Fibroblast of mammary gland (primary cell): ENCODE data around the gene DAPK1.

Experiments used
- DNase-seq: peaks from one replicate; pipeline ENCODE4 v3.0.0-alpha.2; 2010; ENCODE audit warnings: low read depth
- H3K4me3 ChIP-seq: 2 replicates; pipeline ENCODE4 v1.5.1; 2011; ENCODE audit warnings: low read depth, mild to moderate bottlenecking, low read length, moderate library complexity; ENCODE audit not compliant: control insufficient read depth
- TF ChIP-seq, protein P1 (sequence below): conservative IDR thresholded peaks from 2 replicates; pipeline ENCODE4 v1.5.1; 2011; ENCODE audit warnings: low read depth, low read length, inconsistent platforms; ENCODE audit not compliant: control insufficient read depth, insufficient read depth

Gene DAPK1

DNA sequence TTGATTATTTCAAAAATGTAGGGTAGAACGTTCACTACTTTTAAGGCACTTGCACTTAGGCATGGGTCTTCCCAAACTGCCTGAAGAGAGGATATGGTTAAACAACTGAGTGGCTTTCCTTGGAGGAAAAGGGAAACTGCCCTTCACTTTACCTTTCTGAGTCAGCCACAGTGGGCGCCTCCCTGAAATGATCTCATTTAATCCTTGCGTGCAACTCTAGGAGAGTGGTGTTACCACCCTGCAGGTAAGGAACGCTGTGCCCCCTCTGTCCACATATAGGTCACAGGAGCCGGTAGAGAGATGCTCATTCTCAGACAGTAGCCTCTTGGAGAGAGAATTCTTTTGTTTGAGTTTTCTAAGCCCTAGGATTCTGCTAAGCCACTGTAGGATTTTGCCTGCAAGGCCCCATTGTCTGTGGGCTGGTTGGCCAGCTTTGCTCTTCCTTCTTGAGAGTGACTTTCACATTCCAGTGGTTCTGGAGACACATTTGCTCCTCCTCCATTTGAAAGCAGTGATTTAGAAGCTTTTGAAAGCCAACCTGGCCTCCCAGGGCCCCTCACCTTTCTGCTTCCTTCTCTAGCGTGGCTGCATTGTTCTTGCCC is 118.0 kb downstream of the DAPK1 start:
- no peak overlapping the region for H3K4me3 ChIP-seq
- TF ChIP-seq, protein P1, sequence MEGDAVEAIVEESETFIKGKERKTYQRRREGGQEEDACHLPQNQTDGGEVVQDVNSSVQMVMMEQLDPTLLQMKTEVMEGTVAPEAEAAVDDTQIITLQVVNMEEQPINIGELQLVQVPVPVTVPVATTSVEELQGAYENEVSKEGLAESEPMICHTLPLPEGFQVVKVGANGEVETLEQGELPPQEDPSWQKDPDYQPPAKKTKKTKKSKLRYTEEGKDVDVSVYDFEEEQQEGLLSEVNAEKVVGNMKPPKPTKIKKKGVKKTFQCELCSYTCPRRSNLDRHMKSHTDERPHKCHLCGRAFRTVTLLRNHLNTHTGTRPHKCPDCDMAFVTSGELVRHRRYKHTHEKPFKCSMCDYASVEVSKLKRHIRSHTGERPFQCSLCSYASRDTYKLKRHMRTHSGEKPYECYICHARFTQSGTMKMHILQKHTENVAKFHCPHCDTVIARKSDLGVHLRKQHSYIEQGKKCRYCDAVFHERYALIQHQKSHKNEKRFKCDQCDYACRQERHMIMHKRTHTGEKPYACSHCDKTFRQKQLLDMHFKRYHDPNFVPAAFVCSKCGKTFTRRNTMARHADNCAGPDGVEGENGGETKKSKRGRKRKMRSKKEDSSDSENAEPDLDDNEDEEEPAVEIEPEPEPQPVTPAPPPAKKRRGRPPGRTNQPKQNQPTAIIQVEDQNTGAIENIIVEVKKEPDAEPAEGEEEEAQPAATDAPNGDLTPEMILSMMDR, result no peak
- no peak for DNase-seq

DNA sequence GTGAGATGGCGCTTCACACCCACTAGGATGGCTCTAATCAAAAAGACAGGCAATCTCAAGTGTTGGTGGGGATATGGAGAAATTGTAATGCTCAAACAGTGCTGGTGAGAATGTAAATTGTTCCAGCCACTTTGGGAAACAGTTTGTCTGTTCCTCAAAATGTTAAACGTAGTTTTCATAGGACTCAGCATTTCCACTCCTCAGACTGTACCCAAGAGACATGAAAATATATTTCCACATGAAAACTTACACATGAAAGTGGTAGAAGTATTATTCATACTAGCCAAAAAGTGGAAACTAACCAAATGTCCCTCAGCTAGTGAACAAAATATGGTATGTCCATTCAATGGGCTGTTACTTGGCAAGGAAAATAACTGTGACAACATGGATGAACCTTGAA is 120.6 kb downstream of the DAPK1 start:
- TF ChIP-seq, protein P1, result no peak
- no peak for DNase-seq

DNA sequence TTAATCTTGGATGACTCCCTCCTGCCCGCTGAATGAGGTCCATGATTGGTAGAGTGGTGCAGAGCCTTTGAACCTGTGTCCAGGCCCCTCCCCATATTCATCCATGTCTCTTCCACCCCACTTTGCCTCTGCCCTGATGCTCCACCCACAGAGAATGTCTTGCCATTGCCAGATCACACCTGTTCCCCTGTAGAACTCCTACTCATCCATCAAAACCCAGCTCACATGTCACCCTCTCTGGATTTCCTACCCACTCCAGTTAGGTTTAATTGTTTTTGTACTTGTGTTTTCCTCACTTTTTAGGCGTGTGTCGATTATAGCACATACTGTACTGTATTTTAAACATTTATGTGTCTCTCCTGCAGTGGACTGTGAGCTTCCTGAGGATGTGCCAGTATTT is 121.3 kb downstream of the DAPK1 start:
- TF ChIP-seq, protein P1, result no peak
- DNase-seq, result no peak
- no peak overlapping the region for H3K4me3 ChIP-seq

More for the DNA sequence above, 120.6 kb downstream of the DAPK1 start:
- no peak overlapping the region for H3K4me3 ChIP-seq

DNA sequence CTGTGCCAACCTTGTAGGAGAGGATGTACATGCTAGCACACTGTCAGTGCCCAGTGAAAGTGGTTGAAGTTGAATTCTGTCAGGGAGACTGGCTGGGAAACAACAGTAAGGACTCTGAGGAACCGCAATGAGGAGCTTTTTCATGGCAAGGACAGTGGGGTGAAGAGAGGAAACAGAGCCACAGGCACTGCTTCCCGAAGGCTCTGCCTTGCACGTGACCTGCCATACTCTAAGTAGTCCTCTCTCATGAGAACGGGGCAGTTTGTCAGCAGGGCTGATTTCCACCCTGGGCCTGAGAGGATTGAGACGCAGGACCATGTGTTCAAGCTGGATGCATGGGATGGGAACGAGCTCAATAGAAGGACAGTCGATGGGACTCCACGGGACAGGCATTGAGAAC is 121.7 kb downstream of the DAPK1 start:
- H3K4me3 ChIP-seq, result no peak overlapping the region
- TF ChIP-seq, protein P1, result no peak
- DNase-seq, result no peak

DNA sequence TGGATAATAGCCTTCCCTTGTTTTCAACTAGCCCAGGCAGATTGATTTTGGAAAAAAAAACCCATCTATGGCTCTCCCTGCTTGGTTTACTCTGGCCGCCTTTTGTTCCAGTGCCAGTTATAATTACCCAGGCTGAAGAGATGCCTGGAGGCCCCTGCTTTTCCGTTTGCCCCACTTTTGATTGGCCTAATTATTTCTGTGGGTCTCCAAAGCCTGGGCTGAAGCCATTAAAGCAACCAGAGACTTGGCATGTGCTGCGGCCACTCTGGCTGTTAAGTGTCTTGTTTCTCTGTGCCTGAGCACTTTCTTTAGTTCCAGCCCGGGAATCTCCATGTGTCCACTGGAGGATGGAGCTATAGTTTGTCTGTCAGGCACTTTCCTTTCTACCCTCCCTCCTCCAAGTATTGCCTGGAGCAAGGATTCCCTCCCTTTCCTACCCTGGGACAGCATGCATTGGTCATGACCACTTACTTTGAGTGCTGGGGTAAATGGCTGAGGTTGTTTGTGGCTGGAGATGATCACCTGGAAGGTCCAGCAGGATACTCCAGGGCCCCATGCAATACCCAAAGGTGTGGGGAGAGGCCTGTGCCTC is 123.2 kb downstream of the DAPK1 start:
- H3K4me3 ChIP-seq, result no peak overlapping the region
- DNase-seq, result no peak
- TF ChIP-seq, protein P1, result no peak

DNA sequence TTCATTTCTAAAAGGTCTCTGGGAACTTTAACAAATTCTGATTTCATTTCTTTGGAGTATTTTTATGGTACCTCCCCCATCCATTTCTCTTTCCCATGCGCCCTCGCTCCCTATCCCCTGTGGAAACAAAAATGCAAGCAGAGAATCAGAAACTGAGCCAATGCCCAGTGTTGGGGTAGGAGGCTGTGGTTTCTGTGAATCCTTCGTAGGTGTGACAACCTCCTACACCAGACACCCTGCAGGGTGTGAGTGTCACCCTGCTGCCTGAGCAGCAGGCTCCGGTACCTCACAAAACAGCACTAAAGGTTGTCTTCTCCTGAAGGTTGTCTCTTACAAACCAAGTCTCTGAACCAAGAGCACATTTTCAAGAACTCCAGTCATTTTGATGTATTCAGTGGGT is 124.4 kb downstream of the DAPK1 start:
- TF ChIP-seq, protein P1, result no peak
- DNase-seq, result no peak
- H3K4me3 ChIP-seq, result no peak overlapping the region
